HepG2 (cell line): ENCODE results near the gene WRAP73. TPM values are rescaled to one million over a fixed set of nuclear protein-coding genes. Genes with fewer than 3 reads are reported as not detected.
A peak's percentile ranks its signal among the peaks of the same experiment; 100 is the strongest.

Source experiments
- ATF7-NPFF ChIP-seq: sonication (generic); formaldehyde crosslinking; IDR thresholded peaks from 2 replicates; pipeline ENCODE4 v1.8.1; 2023; ENCODE audit warnings: mild to moderate bottlenecking, low read depth, missing genetic modification reagents, moderate library complexity
- BCL3 ChIP-seq: sonication (generic); formaldehyde crosslinking; IDR thresholded peaks from 2 replicates; pipeline ENCODE4 v1.5.1; 2020; ENCODE audit warnings: mild to moderate bottlenecking, missing genetic modification reagents, moderate library complexity
- CREB1 ChIP-seq, 2 experiments: fragments of 450-650 bp in 1 of 2; IDR thresholded peaks; 2 replicates each; pipeline ENCODE4 v1.6.1; 2016 to 2017; ENCODE audit warnings: control low read depth in 1 of 2, mild to moderate bottlenecking in 1 of 2, missing compliant biosample characterization in 1 of 2, missing genetic modification characterization in 1 of 2
- EP300 ChIP-seq, 3 experiments: sonication (generic) in 1 of 3; formaldehyde crosslinking in 1 of 3; IDR thresholded peaks; 2 replicates each; pipeline versions ENCODE4 v1.5.1 to v1.6.1; 2011 to 2020; ENCODE audit warnings: low read depth in 2 of 3, low read length in 2 of 3, borderline replicate concordance in 1 of 3, improper control_type of control experiment in 1 of 3, mild to moderate bottlenecking in 1 of 3, missing genetic modification reagents in 1 of 3, moderate library complexity in 1 of 3
- FOXK1 ChIP-seq: sonication (generic); formaldehyde crosslinking; IDR thresholded peaks from 2 replicates; pipeline ENCODE4 v1.4.0; 2020; ENCODE audit warnings: low read depth, missing genetic modification reagents, borderline replicate concordance
- HMG20A ChIP-seq: IDR thresholded peaks from 2 replicates; pipeline ENCODE4 v1.6.1; 2016; ENCODE audit warnings: borderline replicate concordance
- MTF1 ChIP-seq: sonication (generic); formaldehyde crosslinking; IDR thresholded peaks from 2 replicates; pipeline ENCODE4 v1.5.0; 2020; ENCODE audit warnings: missing genetic modification reagents
- PHF20 ChIP-seq: sonication (generic); formaldehyde crosslinking; IDR thresholded peaks from 2 replicates; pipeline ENCODE4 v1.5.0; 2020; ENCODE audit warnings: mild to moderate bottlenecking, missing genetic modification reagents
- SKI ChIP-seq: fragments of 450-650 bp; IDR thresholded peaks from one replicate; pipeline ENCODE4 v1.6.1; 2018; ENCODE audit warnings: mild to moderate bottlenecking; ENCODE audit not compliant: partially characterized antibody
- SKIL ChIP-seq: sonication (generic); formaldehyde crosslinking; IDR thresholded peaks from 2 replicates; pipeline ENCODE4 v1.8.0; 2022; ENCODE audit warnings: missing genetic modification reagents, mild to moderate bottlenecking, moderate library complexity, borderline replicate concordance
- ZNF263 ChIP-seq: sonication (generic); formaldehyde crosslinking; IDR thresholded peaks from 2 replicates; pipeline ENCODE4 v1.4.0; 2020; ENCODE audit warnings: missing genetic modification reagents
- ZNF280D ChIP-seq: sonication (generic); formaldehyde crosslinking; IDR thresholded peaks from 2 replicates; pipeline ENCODE4 v1.5.1; 2020; ENCODE audit warnings: mild to moderate bottlenecking, missing genetic modification reagents
- ZNF468 ChIP-seq: sonication (generic); formaldehyde crosslinking; IDR thresholded peaks from 2 replicates; pipeline ENCODE4 v1.8.0; 2022; ENCODE audit warnings: mild to moderate bottlenecking, moderate library complexity, missing genetic modification reagents
- ZNF547 ChIP-seq: sonication (generic); formaldehyde crosslinking; IDR thresholded peaks from 2 replicates; pipeline ENCODE4 v1.5.1; 2020; ENCODE audit warnings: mild to moderate bottlenecking, missing genetic modification reagents
- ZNF580 ChIP-seq: IDR thresholded peaks from 2 replicates; pipeline ENCODE4 v1.6.1; 2016; ENCODE audit warnings: low read depth, borderline replicate concordance
- ZNF615 ChIP-seq: sonication (generic); formaldehyde crosslinking; IDR thresholded peaks from 2 replicates; pipeline ENCODE4 v1.5.0; 2020; ENCODE audit warnings: mild to moderate bottlenecking, missing genetic modification reagents, borderline replicate concordance
- polyA plus RNA-seq, 8 experiments: library from polyadenylated mRNA; depleted of rRNA in 3 of 8; stranded (reverse) in 7 of 8; unstranded in 1 of 8; fragments of >200 nt; fragmentation: Illumina TruSeq in 4 of 8; extraction: Trizol in 4 of 8; gene quantifications; 2 replicates each; pipeline versions ENCODE4 v1.2.1 to v1.2.3, GENCODE V29; 2011 to 2016; ENCODE audit warnings: low read depth in 4 of 8, missing spikeins in 1 of 8, mixed read lengths in 1 of 8; ENCODE audit not compliant: insufficient read depth in 1 of 8
- total RNA-seq, 5 experiments: library from RNA; depleted of rRNA; stranded (reverse); fragments of >200 nt; fragmentation: Illumina TruSeq; extraction: Trizol; gene quantifications; 2 replicates each; pipeline ENCODE4 v1.2.3, GENCODE V29; 2016; ENCODE audit warnings: low read depth in 1 of 5

WRAP73 gene
- total and polyA plus RNA-seq, 2 of the 13 experiments (the other 11 are each of a cell fraction or from before 2014, with no cell fraction given): 18.1 to 40.4 TPM

DNA sequence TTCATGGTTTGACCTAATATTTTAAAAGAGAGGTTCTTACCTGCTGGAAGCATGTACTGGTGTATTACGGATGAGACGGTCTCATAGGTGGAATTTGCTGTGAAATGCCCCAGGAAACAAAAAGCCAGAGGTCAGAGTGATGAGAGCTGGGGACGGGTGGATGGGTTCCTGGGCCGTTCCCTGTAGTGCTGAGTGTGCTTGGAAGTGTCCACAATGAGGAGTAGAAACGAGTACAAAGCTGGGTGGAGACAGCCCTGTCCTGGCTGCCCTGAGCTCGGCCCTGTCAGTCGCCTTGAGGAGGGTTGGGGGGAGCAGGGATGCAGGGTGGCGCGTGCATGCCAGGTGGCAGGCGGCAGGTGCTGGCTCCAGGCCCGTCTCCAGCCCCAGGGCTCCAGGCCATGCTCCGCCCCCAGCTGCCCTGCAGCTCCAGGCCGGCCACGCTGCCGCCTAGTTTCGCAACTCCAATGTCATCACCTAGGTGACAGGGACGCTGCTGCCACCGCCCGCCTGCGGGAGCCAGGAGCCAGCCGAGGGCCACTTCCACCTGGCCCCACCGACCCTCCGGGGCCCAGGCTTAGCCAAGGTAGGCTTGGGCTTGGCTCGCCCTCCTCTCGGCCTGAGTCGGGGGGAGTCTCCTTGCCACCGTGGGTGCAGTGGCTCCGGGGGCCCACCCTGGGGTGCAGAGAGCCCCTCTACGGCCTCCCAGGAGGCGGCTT lies 18.8 kb upstream of the WRAP73 start (continued):
- TF ChIP-seq EP300 (IDR thresholded peaks at IDR 0.05; ENCODE audit: low read depth in 2 of 2, low read length in 2 of 2) (peak; percentile 40; a peak in 2 of 4 replicates), EP300 (CRISPR knock-in tag; IDR thresholded peaks at IDR 0.05; ENCODE audit: borderline replicate concordance) (peak; percentile 14; the same call in 1 of the 2 replicates), SKI (peak; percentile 76), MTF1 (CRISPR knock-in tag) (no peak), ZNF280D (CRISPR knock-in tag) (0 out of 2 replicates have a peak, but pooled peaks have one; percentile 46), ATF7-NPFF (0 out of 2 replicates have a peak, but pooled peaks have one; percentile 44), HMG20A (0 out of 2 replicates have a peak, but pooled peaks have one; percentile 29), ZNF547 (CRISPR knock-in tag) (peak; percentile 83; the same call in 1 of the 2 replicates), FOXK1 (CRISPR knock-in tag) (peak; percentile 57; the same call in 1 of the 2 replicates), ZNF580 (CRISPR knock-in tag) (peak; percentile 51; the same call in 1 of the 2 replicates), ZNF468 (CRISPR knock-in tag) (no peak), ZNF263 (CRISPR knock-in tag) (peak; percentile 57; the same call in 1 of the 2 replicates), ZNF615 (CRISPR knock-in tag) (no peak), SKIL (CRISPR knock-in tag) (peak; percentile 76; the same call in 1 of the 2 replicates), PHF20 (0 out of 2 replicates have a peak, but pooled peaks have one; percentile 27), CREB1 (IDR thresholded peaks at IDR 0.05) (0 out of 2 replicates have a peak, but pooled peaks have one; percentile 3), CREB1 (CRISPR knock-in tag; IDR thresholded peaks at IDR 0.05) (no peak), BCL3 (CRISPR knock-in tag) (peak; percentile 72; the same call in 1 of the 2 replicates)
